Measurements from ENCODE around the gene ZC3H18.
A peak's percentile ranks its signal among the peaks of the same experiment; 100 is the strongest.
"Not testable (repeated sequence)": the region's sequence is repeated elsewhere in the genome, so short reads cannot be mapped to it uniquely, and the experiment has no call there.

Gene ZC3H18

GRCh38 chr16:88656291-88656980, 86.2 kb downstream of the ZC3H18 start:
- DNase-seq = no peak

GRCh38 chr16:88657371-88657770, 87.2 kb downstream of the ZC3H18 start:
- no peak for DNase-seq

DNA sequence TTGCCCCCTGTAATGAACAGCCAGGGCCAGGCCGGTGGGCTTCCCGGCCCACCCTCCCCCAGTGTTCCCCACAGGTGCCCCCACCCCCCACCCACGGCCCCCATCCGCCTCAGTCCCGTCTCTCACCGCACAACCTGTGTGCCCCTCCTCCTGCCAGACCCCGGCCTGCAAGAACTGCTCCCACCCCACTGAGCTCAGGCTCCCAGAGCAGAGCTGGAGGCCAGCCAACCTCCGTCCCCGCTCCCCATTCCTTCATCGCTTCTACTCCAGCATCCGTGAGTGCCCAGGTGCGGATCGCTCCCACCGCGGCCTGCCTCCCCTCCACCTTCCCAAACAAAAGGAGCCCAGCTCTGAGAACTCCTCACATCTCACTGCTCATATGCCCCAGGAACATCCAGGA, 88.5 kb downstream of the ZC3H18 start:
- no peak for DNase-seq

DNA sequence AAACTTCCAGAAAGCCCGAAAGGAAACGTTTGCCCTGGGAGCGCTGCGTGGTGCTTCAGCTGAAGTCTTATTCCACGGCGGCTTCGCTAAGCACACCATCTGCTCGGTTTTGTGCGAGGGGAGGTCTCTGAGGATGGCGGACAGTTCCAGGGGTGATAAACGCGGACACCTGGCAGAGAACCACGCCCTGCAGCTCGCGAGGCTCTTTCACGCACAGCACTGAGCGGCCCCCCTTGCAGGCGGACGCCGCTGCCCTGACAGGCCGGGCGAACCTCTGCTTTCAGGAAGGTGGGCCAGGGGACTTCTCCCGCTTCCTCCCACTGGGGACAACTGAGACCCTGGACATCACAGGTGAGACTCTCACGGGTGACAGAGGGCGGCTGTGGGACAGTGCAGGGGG, 89.0 kb downstream of the ZC3H18 start:
- no peak for DNase-seq

DNA sequence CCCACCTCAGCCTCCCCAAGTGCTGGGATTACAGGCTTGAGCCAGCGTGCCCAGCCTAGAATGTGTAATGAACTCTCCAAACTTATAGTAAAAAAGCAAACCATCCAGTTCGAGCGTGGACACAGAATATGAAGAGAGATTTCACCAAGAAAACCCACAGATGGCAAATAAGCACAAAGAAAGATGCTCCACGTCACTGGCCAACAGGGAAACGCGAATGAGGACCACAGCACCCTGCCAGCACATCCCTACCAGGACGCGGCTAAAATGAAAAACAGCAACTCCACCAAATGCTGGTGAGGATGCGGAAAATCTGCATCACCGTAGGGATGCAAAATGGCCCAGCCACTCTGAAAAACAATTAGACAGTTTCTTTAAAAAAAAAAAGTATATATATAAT, 91.3 kb downstream of the ZC3H18 start:
- DNase-seq = no peak

GRCh38 chr16:88662222-88662842, 92.1 kb downstream of the ZC3H18 start:
- peak in 1 of 5 experiments; percentile 38 for DNase-seq

GRCh38 chr16:88662843-88663606, 92.8 kb downstream of the ZC3H18 start, which contains the start of gene MVD:
Gene MVD, minus strand, starts transcription at chr16:88663091. Its CDS starts 11 bp downstream, at chr16:88663080.
- DNase-seq = peak; percentile 91 to 98 (median 94)

DNA sequence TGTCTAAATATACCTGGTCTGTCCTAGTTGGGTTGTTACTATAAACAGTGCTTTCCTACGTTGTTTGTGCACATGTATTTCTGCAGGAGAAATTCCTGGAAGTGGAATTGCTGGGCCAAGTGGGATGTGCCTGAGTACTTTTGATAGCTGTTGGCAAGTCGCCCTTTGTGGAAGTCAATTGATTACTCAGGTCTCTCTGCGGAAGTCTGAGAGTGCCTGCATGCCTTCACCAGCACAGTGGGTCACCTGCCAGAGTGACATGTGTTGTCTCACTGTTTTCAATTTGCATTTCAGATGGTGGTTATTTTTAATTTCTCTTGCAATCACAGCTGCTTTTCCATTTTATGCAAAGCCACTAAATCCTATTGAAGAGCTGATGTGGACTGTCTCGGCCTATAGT, 94.9 kb downstream of the ZC3H18 start:
- DNase-seq = no peak

DNA sequence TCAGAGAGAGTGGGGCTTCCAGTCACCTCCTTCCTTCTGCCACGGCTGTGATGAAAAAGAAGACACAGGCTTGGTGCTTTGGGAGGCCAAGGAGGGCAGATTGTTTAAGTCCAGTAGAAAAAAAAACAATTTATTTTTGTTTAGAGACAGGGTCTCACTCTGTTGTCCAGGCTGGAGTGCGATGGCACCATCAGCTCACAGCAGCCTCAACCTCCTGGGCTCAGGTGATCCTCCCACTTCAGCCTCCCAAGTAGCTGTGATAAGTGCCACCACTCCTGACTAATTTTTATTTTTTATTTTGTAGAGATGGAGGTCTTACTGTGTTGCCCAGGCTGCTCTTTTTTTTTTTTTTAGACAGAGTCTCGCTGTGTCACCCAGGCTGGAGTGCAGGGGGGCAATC, 95.4 kb downstream of the ZC3H18 start:
- no peak for DNase-seq

DNA sequence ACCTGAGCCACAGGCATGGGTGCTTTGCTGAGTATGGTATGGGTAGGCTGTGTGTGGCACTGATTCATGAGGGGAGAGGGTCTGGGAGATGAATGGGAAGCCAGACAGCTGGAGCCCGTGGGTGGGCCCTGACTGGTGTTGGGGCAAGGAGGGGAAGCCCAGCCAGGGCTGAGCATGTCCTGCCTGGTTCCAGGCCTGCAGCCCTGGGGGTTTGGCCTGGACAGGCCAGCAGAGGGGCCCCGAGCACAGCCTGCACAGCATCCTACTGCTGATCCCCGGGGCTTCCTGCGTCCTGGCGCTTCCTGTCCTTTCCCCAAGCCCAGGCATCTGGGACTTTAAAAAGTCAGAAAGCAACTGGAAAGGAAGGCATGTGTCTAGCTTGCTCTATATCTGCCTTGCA, 97.3 kb downstream of the ZC3H18 start:
- no peak for DNase-seq

DNA sequence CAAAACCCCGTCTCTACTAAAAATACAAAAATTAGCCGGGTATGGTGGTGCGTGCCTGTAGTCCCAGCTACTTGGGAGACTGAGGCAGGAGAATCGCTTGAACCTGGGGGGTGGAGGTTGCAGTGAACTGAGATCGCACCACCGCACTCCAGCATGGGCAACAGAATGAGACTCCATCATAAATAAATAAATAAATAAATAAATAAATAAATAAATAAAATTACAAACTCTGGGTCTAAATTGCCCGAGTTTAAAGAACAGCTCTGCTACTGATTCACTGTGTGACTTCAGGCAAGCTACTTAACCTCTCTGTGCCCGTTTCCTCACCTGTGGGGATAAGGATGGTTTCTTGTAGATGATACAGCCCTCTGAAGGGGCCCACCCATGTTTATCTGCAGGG, 99.3 kb downstream of the ZC3H18 start:
- not testable (repeated sequence) for DNase-seq

DNA sequence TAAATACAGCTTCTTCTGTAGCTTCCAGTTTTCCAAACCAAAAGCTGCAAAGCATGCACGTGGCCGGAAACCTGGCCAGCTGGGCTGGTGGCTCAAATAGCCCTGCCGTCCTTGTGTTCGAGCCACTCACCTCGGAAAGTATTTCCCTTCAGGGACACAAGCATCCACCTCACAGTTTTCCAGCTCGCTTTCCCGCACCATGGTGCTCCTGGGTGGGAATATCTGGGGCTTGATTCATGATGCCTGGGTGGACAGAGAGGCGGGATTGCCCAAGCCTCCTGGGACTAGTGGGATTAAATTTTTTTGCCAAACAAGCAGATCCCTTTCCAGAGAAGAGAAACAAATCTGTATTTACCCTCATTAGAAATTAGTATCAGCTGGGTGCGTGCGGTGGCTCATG, 99.8 kb downstream of the ZC3H18 start:
- no peak for DNase-seq

DNA sequence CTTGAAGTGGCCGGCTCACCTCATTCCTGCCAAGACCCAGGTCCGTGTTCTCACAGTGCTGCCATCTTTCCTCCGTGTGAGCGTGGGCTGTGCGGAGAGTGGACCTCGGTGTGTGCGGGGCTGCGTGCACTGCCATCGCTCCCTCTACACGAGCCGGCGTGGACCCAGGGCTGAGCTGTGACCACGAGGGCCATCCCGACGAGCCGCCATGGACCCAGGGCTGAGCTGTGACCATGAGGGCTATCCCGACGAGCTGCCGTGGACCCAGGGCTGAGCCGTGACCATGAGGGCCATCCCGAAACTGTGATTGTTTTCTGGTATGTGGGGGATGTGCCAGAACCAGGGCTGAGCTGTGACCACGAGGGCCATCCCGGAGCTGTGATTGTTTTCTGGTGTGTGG, 101.6 kb downstream of the ZC3H18 start:
- no peak for DNase-seq

GRCh38 chr16:88672776-88673175, 102.6 kb downstream of the ZC3H18 start:
- DNase-seq = no peak

GRCh38 chr16:88673716-88674379, 103.6 kb downstream of the ZC3H18 start:
- DNase-seq = no peak

GRCh38 chr16:88676502-88677242, 106.5 kb downstream of the ZC3H18 start:
- DNase-seq = no peak

DNA sequence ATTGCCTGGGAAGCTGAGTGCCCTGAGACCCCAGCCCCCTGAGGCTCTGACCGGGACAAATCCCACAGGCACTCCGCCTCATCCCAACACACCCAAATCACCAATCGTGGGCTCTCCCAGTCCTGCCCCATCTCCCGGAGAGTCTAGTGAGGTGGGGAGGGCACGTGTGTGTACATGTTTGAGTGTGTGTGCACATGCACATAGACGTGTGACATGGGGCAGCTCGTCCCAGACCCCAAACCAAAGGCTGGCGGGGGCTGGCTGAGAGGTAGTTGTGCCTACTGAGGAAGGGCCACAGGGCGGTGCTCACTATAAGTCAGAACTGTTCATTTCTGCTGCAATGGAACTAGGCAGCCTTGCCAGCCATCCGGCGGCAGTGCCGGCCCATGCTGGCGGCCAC, 107.5 kb downstream of the ZC3H18 start:
- DNase-seq = no peak

DNA sequence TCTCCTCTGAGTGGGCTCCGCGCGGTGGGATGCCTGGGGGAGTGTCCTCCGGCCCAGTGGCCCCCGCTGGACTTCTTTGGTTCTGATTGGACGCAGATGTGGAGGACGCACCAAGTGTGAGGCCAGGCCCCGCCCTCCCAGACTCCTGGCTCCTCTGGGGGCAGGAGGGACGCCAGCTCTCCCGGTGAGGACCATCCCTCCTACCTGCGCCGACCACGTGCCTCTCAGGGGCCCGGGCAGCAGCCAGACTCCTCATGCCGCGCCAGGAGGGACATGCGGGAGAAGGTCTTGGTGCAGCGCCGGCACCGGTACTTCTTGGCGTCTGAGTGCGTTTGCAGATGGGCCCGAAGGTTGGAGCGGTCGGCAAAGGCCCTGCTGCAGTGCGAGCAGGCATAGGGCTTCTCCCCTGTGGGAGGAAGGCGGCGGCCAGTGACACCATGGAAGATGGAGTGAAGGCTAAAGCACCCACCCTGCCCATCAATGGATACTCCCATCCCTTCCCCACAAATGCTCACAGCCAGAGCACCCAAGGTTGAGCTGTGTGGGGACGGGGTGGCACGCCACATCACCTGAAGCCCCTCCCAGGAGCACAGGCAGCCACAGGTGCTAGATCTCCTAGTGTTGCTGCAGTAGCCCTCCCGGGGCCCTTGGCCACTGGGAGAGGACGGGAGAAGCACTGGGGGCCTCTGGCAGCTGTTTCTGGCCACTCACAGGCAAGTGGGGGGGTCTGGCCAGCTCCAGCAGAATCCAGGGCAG, 108.2 kb downstream of the ZC3H18 start:
- no peak for DNase-seq

DNA sequence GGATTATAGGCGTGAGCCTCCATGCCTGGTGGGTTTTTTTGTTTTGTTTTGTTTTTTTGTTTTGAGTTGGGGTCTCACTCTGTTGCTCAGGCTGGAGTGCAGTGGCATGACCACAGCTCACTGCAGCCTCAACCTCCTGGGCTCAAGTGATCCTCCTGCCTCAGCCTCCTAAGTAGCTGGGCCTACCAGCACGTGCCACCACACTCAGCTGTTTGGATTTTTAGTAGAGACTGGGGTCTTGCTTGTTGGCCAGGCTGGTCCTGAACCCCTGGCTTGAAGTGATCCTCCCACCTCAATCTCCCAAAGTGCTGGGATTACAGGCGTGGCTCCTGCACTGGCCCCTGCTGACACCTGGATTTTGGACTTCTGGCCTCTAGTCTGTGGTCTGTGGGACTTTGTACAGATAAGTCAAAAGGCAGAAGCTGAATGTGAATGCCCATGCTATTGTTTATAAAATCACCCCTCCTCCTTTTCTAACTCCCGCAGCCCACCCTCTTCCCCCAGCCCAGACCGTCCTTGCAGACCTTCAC, 110.4 kb downstream of the ZC3H18 start:
- DNase-seq = no peak

- DNase-seq = peak in 3 of 5 experiments; percentile 39 to 76 (median 43)
Measured at GRCh38 chr16:88681084-88681680, 111.0 kb downstream of the ZC3H18 start.

Data from T-helper 2 cell (primary cell).